ENCODE results near the gene SORCS1. TPM values are rescaled to one million over a fixed set of nuclear protein-coding genes. Genes with fewer than 3 reads are reported as not detected.

The SORCS1 gene
- total RNA-seq, 2 experiments from 2014 or later: not detected

- H3K4me1 Mint-ChIP-seq (ENCODE audit: low read depth): no peaks in the 10 kb centered on the region
- TF ChIP-seq, protein P1, sequence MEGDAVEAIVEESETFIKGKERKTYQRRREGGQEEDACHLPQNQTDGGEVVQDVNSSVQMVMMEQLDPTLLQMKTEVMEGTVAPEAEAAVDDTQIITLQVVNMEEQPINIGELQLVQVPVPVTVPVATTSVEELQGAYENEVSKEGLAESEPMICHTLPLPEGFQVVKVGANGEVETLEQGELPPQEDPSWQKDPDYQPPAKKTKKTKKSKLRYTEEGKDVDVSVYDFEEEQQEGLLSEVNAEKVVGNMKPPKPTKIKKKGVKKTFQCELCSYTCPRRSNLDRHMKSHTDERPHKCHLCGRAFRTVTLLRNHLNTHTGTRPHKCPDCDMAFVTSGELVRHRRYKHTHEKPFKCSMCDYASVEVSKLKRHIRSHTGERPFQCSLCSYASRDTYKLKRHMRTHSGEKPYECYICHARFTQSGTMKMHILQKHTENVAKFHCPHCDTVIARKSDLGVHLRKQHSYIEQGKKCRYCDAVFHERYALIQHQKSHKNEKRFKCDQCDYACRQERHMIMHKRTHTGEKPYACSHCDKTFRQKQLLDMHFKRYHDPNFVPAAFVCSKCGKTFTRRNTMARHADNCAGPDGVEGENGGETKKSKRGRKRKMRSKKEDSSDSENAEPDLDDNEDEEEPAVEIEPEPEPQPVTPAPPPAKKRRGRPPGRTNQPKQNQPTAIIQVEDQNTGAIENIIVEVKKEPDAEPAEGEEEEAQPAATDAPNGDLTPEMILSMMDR (IDR thresholded peaks at IDR 0.05): no peak
- ChIA-PET CTCF (no interaction called here), POLR2A (no interaction called here)
- H3K27me3 Mint-ChIP-seq: no peaks in the 10 kb centered on the region
- DNase-seq (no peak), ATAC-seq (no peak)
- no peak overlapping the region for H3K27ac Mint-ChIP-seq
- intact Hi-C loops (cut with micrococcal nuclease): no loop called here
- H3K9me3 Mint-ChIP-seq: no peaks in the 10 kb centered on the region
- no peak overlapping the region for H3K4me3 Mint-ChIP-seq
- H3K36me3 Mint-ChIP-seq (ENCODE audit: low read depth): no peaks in the 10 kb centered on the region
Measured at GRCh38 chr10:107056182-107056581, 108.3 kb downstream of the SORCS1 start.

GRCh38 chr10:107054469-107055156 lies 109.9 kb downstream of the SORCS1 start:
- intact Hi-C loops (cut with micrococcal nuclease): no loop called here
- no peaks in the 10 kb centered on the region for H3K27me3 Mint-ChIP-seq
- no peak overlapping the region for H3K4me3 Mint-ChIP-seq
- POLR2A ChIA-PET: no interaction called here
- no peak for DNase-seq
- H3K9me3 Mint-ChIP-seq: peaks cover 2% of the 10 kb centered on the region
- TF ChIP-seq, protein P1 (IDR thresholded peaks at IDR 0.05): no peak
- ATAC-seq: no peak
- H3K36me3 Mint-ChIP-seq (ENCODE audit: low read depth): no peaks in the 10 kb centered on the region
- no peaks in the 10 kb centered on the region for H3K4me1 Mint-ChIP-seq (ENCODE audit: low read depth)
- no peak overlapping the region for H3K27ac Mint-ChIP-seq
- CTCF ChIA-PET: no interaction called here

- Mint-ChIP-seq H3K27me3 (no peaks in the 10 kb centered on the region), H3K4me1 (ENCODE audit: low read depth) (no peaks in the 10 kb centered on the region), H3K4me3 (no peak overlapping the region), H3K36me3 (ENCODE audit: low read depth) (no peaks in the 10 kb centered on the region), H3K27ac (no peak overlapping the region), H3K9me3 (peaks cover 7% of the 10 kb centered on the region)
- TF ChIP-seq, protein P1 (IDR thresholded peaks at IDR 0.05): no peak
- CTCF ChIA-PET: no interaction called here
- ATAC-seq: no peak
- intact Hi-C loops (cut with micrococcal nuclease): no loop called here
- DNase-seq: no peak
- POLR2A ChIA-PET: no interaction called here
Measured at GRCh38 chr10:107051769-107052168, 112.7 kb downstream of the SORCS1 start.

DNA sequence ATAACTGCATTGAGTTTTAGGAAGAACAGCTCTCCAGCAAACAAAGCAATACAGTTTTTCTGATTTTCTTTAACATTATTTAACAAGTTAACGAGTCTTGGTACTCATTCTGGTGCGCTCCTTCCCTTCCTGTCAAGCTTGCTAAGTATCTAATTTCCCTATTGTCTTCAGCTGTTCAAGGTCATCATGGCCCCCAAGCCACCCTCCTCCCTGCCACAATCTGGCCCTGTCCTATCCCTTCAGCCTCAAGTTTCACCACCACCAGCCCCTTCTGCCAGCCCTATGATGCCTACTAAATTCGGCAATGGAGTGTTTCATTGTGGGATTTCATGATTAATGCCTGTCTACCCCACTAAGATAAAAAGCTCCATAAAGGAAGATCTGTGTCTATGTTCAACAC lies 121.0 kb downstream of the SORCS1 start:
- intact Hi-C loops (cut with micrococcal nuclease): no loop called here
- Mint-ChIP-seq H3K27me3 (no peaks in the 10 kb centered on the region), H3K9me3 (peaks cover 5% of the 10 kb centered on the region), H3K4me1 (ENCODE audit: low read depth) (no peaks in the 10 kb centered on the region), H3K27ac (no peak overlapping the region), H3K4me3 (no peak overlapping the region), H3K36me3 (ENCODE audit: low read depth) (no peaks in the 10 kb centered on the region)
- ATAC-seq (no peak), DNase-seq (no peak)
- TF ChIP-seq, protein P1 (IDR thresholded peaks at IDR 0.05): no peak
- POLR2A ChIA-PET: no interaction called here
- CTCF ChIA-PET: no interaction called here

DNA sequence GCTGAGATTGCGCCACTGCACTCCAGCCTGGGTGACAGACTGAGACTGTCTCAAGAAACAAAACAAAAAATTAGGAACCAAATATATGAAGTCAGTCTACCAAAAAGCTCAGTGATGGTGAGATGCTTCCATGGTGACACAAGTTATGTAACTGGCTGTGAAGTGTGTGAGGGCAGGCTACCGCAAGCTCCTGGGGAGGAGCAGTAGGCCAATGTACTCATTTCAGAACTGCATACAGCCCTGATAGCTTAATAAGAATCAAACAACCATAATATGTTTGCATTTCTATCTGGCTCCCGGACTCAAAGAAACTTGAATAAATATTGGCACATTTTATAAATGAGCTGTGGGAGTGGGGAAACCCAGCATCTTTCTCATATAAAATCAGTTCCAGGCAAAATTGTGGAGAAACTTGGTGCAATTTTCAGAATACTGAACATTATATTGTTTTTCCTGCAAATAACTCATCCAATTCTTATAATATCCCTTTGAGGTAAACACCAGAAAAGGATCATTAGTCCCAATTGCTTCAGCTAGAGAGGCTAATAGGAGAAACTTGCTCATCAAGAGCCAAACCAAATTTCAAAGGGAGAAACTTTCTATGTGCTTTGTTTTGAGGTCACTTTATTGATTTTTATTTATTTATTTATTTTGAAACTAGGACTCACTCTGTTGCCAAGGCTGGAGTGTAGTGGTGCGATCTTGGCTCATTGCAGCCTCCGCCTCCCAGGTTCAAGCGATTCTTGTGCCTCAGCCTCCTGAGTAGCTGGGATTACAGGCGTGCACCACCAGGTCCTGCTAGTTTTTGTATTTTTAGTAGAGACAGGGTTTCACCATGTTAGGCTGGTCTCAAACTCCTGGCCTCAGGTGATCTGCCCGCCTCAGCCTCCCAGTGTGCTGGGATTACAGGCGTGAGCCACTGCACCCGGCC lies 127.0 kb downstream of the SORCS1 start:
- ATAC-seq (no peak), DNase-seq (no peak)
- TF ChIP-seq, protein P1 (IDR thresholded peaks at IDR 0.05): no peak
- intact Hi-C loops (cut with micrococcal nuclease): loop anchor here (5.0 kb wide), 1 partner anchor 405 kb away; no protein-coding TSS in a partner anchor
- Mint-ChIP-seq H3K27me3 (peaks cover 1% of the 10 kb centered on the region), H3K4me3 (no peak overlapping the region), H3K27ac (no peak overlapping the region), H3K9me3 (peaks cover 4% of the 10 kb centered on the region), H3K36me3 (ENCODE audit: low read depth) (no peaks in the 10 kb centered on the region), H3K4me1 (ENCODE audit: low read depth) (no peaks in the 10 kb centered on the region)
- ChIA-PET POLR2A (no interaction called here), CTCF (no interaction called here)

Data from activated CD8-positive, alpha-beta T cell treated with anti-CD3 and anti-CD28 coated beads for 36 hours (primary cell).